IMR-90 (cell line): ENCODE results near the gene SLC16A2. TPM values are rescaled to one million over a fixed set of nuclear protein-coding genes. Genes with fewer than 3 reads are reported as not detected.

Source experiments
- ATAC-seq: fragments of 200-7000 bp; cut with Tn5 transposase; 2 replicates; pipeline ENCODE4 v1.9.1; 2020; ENCODE audit warnings: low read depth, mild to moderate bottlenecking, moderate library complexity
- BruUV-seq: library from RNA; stranded (reverse); fragments of 400-500 nt; replicated peaks from 2 replicates; lab custom pipeline; 2021; lab: Mats Ljungman, UMichigan
- CTCF ChIA-PET: fragments of 300-600 bp; formaldehyde crosslinking; extraction: SDS; loops from one replicate; lab custom pipeline; 2021; ENCODE audit warnings: antibody characterized with exemption; lab: Yijun Ruan, JAX
- POLR2A ChIA-PET: fragments of 300-600 bp; sonication (Branson Sonifier 250); formaldehyde crosslinking; loops from one replicate; lab custom pipeline; 2022; ENCODE audit warnings: antibody characterized with exemption; ENCODE audit not compliant: unreplicated experiment; lab: Charles Lee
- DNase-seq: peaks from one replicate; pipeline ENCODE4 v3.0.0; 2013
- H2AFZ ChIP-seq: replicated peaks from 2 replicates; pipeline ENCODE3; 2013; ENCODE audit warnings: low read length, mild to moderate bottlenecking; ENCODE audit not compliant: poor library complexity
- H2AK5ac ChIP-seq: 2 replicates; pipeline ENCODE4 v1.6.1; 2013; ENCODE audit warnings: low read depth, low read length, inconsistent platforms
- H2AK9ac ChIP-seq: replicated peaks from 2 replicates; pipeline ENCODE3; 2013; ENCODE audit warnings: mild to moderate bottlenecking, low read depth, low read length, moderate library complexity; ENCODE audit not compliant: poor library complexity
- H2BK120ac ChIP-seq: 2 replicates; pipeline ENCODE4 v1.6.1; 2013; ENCODE audit warnings: low read depth, low read length, inconsistent platforms
- H2BK15ac ChIP-seq: 3 replicates; pipeline ENCODE4 v1.6.1; 2013; ENCODE audit warnings: low read depth, low read length, inconsistent platforms
- H2BK20ac ChIP-seq: 2 replicates; pipeline ENCODE4 v1.6.1; 2013; ENCODE audit warnings: low read depth, mild to moderate bottlenecking, inconsistent platforms, low read length, moderate library complexity
- H2BK5ac ChIP-seq: 2 replicates; pipeline ENCODE4 v1.6.1; 2013; ENCODE audit warnings: mild to moderate bottlenecking, low read depth, low read length, inconsistent platforms; ENCODE audit not compliant: poor library complexity, severe bottlenecking
- H3K14ac ChIP-seq: replicated peaks from 2 replicates; pipeline ENCODE4 v1.6.1; 2013; ENCODE audit warnings: low read depth, low read length, inconsistent platforms
- H3K18ac ChIP-seq: 2 replicates; pipeline ENCODE4 v1.6.1; 2013; ENCODE audit warnings: low read depth, low read length, control low read depth
- H3K23ac ChIP-seq: 2 replicates; pipeline ENCODE4 v1.6.1; 2013; ENCODE audit warnings: low read depth, low read length, inconsistent platforms
- H3K27ac ChIP-seq: 2 replicates; pipeline ENCODE4 v1.5.1; 2013; ENCODE audit warnings: mild to moderate bottlenecking, control low read depth, low read length; ENCODE audit not compliant: insufficient read depth
- H3K27me3 ChIP-seq: 2 replicates; pipeline ENCODE4 v1.6.1; 2013; ENCODE audit warnings: low read length; ENCODE audit not compliant: control insufficient read depth, insufficient read depth
- H3K36me3 ChIP-seq: 2 replicates; pipeline ENCODE4 v1.6.1; 2013; ENCODE audit warnings: low read length, mixed read lengths; ENCODE audit not compliant: control insufficient read depth, insufficient read depth
- H3K4ac ChIP-seq: 2 replicates; pipeline ENCODE4 v1.6.1; 2013; ENCODE audit warnings: low read depth, low read length, inconsistent platforms
- H3K4me1 ChIP-seq: 2 replicates; pipeline ENCODE4 v1.6.1; 2013; ENCODE audit warnings: low read length, mixed read lengths; ENCODE audit not compliant: control insufficient read depth, insufficient read depth
- H3K4me2 ChIP-seq: 2 replicates; pipeline ENCODE4 v1.6.1; 2013; ENCODE audit warnings: low read depth, mild to moderate bottlenecking, control low read depth, low read length, moderate library complexity
- H3K4me3 ChIP-seq: 2 replicates; pipeline ENCODE4 v1.5.1; 2013; ENCODE audit warnings: low read depth, mild to moderate bottlenecking, control low read depth, low read length, moderate library complexity; ENCODE audit not compliant: insufficient read depth
- H3K56ac ChIP-seq: 2 replicates; pipeline ENCODE4 v1.6.1; 2013; ENCODE audit warnings: low read length, inconsistent platforms; ENCODE audit not compliant: insufficient read depth; ENCODE audit errors: extremely low read depth
- H3K79me1 ChIP-seq, 2 experiments: 2 replicates each; pipeline ENCODE4 v1.6.1; 2013; ENCODE audit warnings: low read length in 2 of 2, inconsistent platforms in 1 of 2, low read depth in 1 of 2
- H3K9ac ChIP-seq: 2 replicates; pipeline ENCODE4 v1.6.1; 2013; ENCODE audit warnings: low read depth, low read length, control low read depth
- H3K9me1 ChIP-seq: 2 replicates; pipeline ENCODE4 v1.6.1; 2013; ENCODE audit warnings: low read length, inconsistent platforms; ENCODE audit not compliant: insufficient read depth
- H3K9me3 ChIP-seq: 2 replicates; pipeline ENCODE4 v1.6.1; 2013; ENCODE audit warnings: low read length; ENCODE audit not compliant: control insufficient read depth, insufficient read depth
- H4K20me1 ChIP-seq: 2 replicates; pipeline ENCODE4 v1.6.1; 2013; ENCODE audit warnings: low read length, inconsistent platforms; ENCODE audit not compliant: insufficient read depth
- H4K5ac ChIP-seq: 2 replicates; pipeline ENCODE4 v1.6.1; 2013; ENCODE audit warnings: mild to moderate bottlenecking, low read depth, low read length, control low read depth
- H4K8ac ChIP-seq, 2 experiments: 2 replicates each; pipeline ENCODE4 v1.6.1; 2013; ENCODE audit warnings: low read depth in 2 of 2, low read length in 2 of 2, control low read depth in 1 of 2, inconsistent platforms in 1 of 2
- H4K91ac ChIP-seq: 2 replicates; pipeline ENCODE4 v1.6.1; 2013; ENCODE audit warnings: low read depth, low read length, inconsistent platforms; ENCODE audit not compliant: insufficient read depth
- BHLHE40 ChIP-seq: fragments of 150-350 bp; IDR thresholded peaks from 2 replicates; pipeline ENCODE4 v1.6.1; 2016; ENCODE audit warnings: mild to moderate bottlenecking, low read depth, low read length
- CEBPB ChIP-seq: IDR thresholded peaks from 2 replicates; pipeline ENCODE4 v1.6.1; 2012; ENCODE audit warnings: low read depth, low read length, improper control_type of control experiment
- CHD1 ChIP-seq: IDR thresholded peaks from 2 replicates; pipeline ENCODE4 v1.6.1; 2012; ENCODE audit warnings: low read depth, low read length, improper control_type of control experiment
- FOS ChIP-seq: fragments of 150-350 bp; IDR thresholded peaks from 2 replicates; pipeline ENCODE4 v1.6.1; 2016; ENCODE audit warnings: low read depth, low read length
- MAFK ChIP-seq: IDR thresholded peaks from 2 replicates; pipeline ENCODE4 v1.6.1; 2012; ENCODE audit warnings: low read depth, low read length, improper control_type of control experiment
- MAZ ChIP-seq: IDR thresholded peaks from 2 replicates; pipeline ENCODE4 v1.6.1; 2012; ENCODE audit warnings: low read depth, mild to moderate bottlenecking, low read length, improper control_type of control experiment, moderate library complexity, borderline replicate concordance
- MXI1 ChIP-seq: IDR thresholded peaks from 2 replicates; pipeline ENCODE4 v1.6.1; 2012; ENCODE audit warnings: low read depth, mild to moderate bottlenecking, low read length, moderate library complexity, borderline replicate concordance
- NFE2L2 ChIP-seq: fragments of 150-350 bp; IDR thresholded peaks from 2 replicates; pipeline ENCODE4 v1.6.1; 2016; ENCODE audit warnings: low read depth, mild to moderate bottlenecking, low read length
- POLR2A ChIP-seq: IDR thresholded peaks from 2 replicates; pipeline ENCODE4 v1.6.1; 2012; ENCODE audit warnings: mild to moderate bottlenecking, low read depth, low read length
- RAD21 ChIP-seq: IDR thresholded peaks from 2 replicates; pipeline ENCODE4 v1.6.1; 2012; ENCODE audit warnings: low read length, improper control_type of control experiment
- RCOR1 ChIP-seq: IDR thresholded peaks from 2 replicates; pipeline ENCODE4 v1.6.1; 2012; ENCODE audit warnings: mild to moderate bottlenecking, low read length, improper control_type of control experiment; ENCODE audit not compliant: insufficient replicate concordance
- RFX5 ChIP-seq: IDR thresholded peaks from 2 replicates; pipeline ENCODE4 v1.8.0; 2012; ENCODE audit warnings: low read depth, mild to moderate bottlenecking, low read length, moderate library complexity
- SMC3 ChIP-seq: fragments of 150-350 bp; IDR thresholded peaks from 2 replicates; pipeline ENCODE4 v1.6.1; 2016; ENCODE audit warnings: low read depth, mild to moderate bottlenecking, antibody characterized with exemption, low read length, moderate library complexity
- WGBS, 2 experiments: methylation state at CpG; one replicate each; pipeline versions ENCODE4 v1.1.5 to v1.1.7; 2013; ENCODE audit warnings: missing lambda C conversion rate in 2 of 2; ENCODE audit not compliant: insufficient read length in 1 of 2; ENCODE audit errors: extremely low coverage in 2 of 2; 5-methylcytosine and 5-hydroxymethylcytosine counted together
- dilution Hi-C: fragments of 300-500 bp; cut with HindIII; formaldehyde crosslinking; loops from one replicate; pipeline ENCODE4 v1.14.3; 2018; ENCODE audit warnings: low sequenced_read_pairs; ENCODE audit not compliant: unreplicated experiment
- in situ Hi-C: fragments of 300-500 bp; cut with MboI; formaldehyde crosslinking; loops from 3 replicates; pipeline ENCODE4 v1.14.3; 2019; ENCODE audit warnings: low sequenced_read_pairs, inconsistent platforms, mixed read lengths
- intact Hi-C: fragments of 100-400 bp; cut with micrococcal nuclease; formaldehyde crosslinking; loops from 2 replicates; pipeline ENCODE4 v1.10.0; 2022
- polyA plus RNA-seq, 3 experiments: library from polyadenylated mRNA; depleted of rRNA; stranded (reverse); fragments of >200 nt; gene quantifications; 2 replicates each; pipeline ENCODE4 v1.2.3, GENCODE V29; 2012; ENCODE audit warnings: low replicate concordance in 1 of 3
- total RNA-seq: library from RNA; depleted of rRNA; stranded (reverse); fragments of >200 nt; gene quantifications from 2 replicates; pipeline ENCODE4 v1.2.3, GENCODE V29; 2012
- TF ChIP-seq, protein P1 (sequence below): fragments of 150-350 bp; IDR thresholded peaks from 2 replicates; pipeline ENCODE4 v1.6.1; 2017; ENCODE audit warnings: mild to moderate bottlenecking, antibody characterized with exemption, low read length, low read depth
- TF ChIP-seq, protein P2 (sequence below): fragments of 150-350 bp; IDR thresholded peaks from 2 replicates; pipeline ENCODE4 v1.6.1; 2016; ENCODE audit warnings: low read depth, mild to moderate bottlenecking, low read length, moderate library complexity, borderline replicate concordance
- TF ChIP-seq, protein P3 (sequence below): conservative IDR thresholded peaks from 2 replicates; pipeline ENCODE4 v1.5.1; 2012; ENCODE audit warnings: mild to moderate bottlenecking, low read depth, low read length, improper control_type of control experiment

The SLC16A2 gene
- total and polyA plus RNA-seq, 2 of the 4 experiments (the other 2 are of a cell fraction), result 6.1 to 23.8 TPM

DNA sequence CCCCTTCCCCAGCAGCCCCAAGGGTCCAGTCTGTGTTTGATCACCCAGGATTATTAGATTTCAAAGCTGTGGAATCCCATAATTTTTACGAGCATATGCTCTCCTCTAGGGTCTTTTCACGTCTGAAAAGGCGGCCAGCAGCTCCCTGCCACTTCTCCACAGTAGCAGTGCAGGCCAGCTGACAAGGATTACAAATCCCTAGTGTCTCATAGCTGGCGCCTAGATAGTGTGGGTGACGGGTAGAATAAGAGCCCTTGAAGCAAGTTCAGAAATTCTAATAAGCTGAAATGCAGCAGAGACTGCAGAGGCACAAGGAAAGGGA, 113.8 kb downstream of the SLC16A2 start:
- no peaks in the 10 kb centered on the region for H3K79me1 ChIP-seq
- no peak overlapping the region for H2AK9ac ChIP-seq
- no peaks in the 10 kb centered on the region for H3K9me3 ChIP-seq
- DNase-seq (no peak), ATAC-seq (no peak)
- in situ Hi-C loops (no loop called here), dilution Hi-C loops (no loop called here), intact Hi-C loops (loop anchor here (1.0 to 5.0 kb wide), 2 partner anchors 152 to 243 kb away; no protein-coding TSS in a partner anchor)
- H3K4me2 ChIP-seq, result peak overlapping the region; percentile 1; the same call in 1 of the 2 replicates
- H2BK15ac ChIP-seq, result no peak overlapping the region
- no peak overlapping the region for H4K5ac ChIP-seq
- no peak overlapping the region for H4K91ac ChIP-seq
- BruUV-seq, result no TSS peak
- H3K4ac ChIP-seq, result no peak overlapping the region
- H2BK5ac ChIP-seq, result no peak overlapping the region
- TF ChIP-seq NFE2L2 (no peak), MAZ (no peak), RAD21 (no peak), MAFK (no peak), SMC3 (no peak), RFX5 (no peak), RCOR1 (no peak), FOS (no peak), POLR2A (no peak), BHLHE40 (no peak), MXI1 (no peak), CEBPB (no peak), CHD1 (no peak)
- TF ChIP-seq, protein P1, sequence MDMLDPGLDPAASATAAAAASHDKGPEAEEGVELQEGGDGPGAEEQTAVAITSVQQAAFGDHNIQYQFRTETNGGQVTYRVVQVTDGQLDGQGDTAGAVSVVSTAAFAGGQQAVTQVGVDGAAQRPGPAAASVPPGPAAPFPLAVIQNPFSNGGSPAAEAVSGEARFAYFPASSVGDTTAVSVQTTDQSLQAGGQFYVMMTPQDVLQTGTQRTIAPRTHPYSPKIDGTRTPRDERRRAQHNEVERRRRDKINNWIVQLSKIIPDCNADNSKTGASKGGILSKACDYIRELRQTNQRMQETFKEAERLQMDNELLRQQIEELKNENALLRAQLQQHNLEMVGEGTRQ, result no peak
- TF ChIP-seq, protein P2, sequence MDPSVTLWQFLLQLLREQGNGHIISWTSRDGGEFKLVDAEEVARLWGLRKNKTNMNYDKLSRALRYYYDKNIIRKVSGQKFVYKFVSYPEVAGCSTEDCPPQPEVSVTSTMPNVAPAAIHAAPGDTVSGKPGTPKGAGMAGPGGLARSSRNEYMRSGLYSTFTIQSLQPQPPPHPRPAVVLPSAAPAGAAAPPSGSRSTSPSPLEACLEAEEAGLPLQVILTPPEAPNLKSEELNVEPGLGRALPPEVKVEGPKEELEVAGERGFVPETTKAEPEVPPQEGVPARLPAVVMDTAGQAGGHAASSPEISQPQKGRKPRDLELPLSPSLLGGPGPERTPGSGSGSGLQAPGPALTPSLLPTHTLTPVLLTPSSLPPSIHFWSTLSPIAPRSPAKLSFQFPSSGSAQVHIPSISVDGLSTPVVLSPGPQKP, result no peak
- TF ChIP-seq, protein P3, sequence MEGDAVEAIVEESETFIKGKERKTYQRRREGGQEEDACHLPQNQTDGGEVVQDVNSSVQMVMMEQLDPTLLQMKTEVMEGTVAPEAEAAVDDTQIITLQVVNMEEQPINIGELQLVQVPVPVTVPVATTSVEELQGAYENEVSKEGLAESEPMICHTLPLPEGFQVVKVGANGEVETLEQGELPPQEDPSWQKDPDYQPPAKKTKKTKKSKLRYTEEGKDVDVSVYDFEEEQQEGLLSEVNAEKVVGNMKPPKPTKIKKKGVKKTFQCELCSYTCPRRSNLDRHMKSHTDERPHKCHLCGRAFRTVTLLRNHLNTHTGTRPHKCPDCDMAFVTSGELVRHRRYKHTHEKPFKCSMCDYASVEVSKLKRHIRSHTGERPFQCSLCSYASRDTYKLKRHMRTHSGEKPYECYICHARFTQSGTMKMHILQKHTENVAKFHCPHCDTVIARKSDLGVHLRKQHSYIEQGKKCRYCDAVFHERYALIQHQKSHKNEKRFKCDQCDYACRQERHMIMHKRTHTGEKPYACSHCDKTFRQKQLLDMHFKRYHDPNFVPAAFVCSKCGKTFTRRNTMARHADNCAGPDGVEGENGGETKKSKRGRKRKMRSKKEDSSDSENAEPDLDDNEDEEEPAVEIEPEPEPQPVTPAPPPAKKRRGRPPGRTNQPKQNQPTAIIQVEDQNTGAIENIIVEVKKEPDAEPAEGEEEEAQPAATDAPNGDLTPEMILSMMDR, result no peak
- peaks cover 6% of the 10 kb centered on the region; the same call in 1 of the 2 replicates for H3K9me1 ChIP-seq
- peaks cover 6% of the 10 kb centered on the region; the same call in 1 of the 2 replicates for H3K4me1 ChIP-seq
- H3K9ac ChIP-seq, result peak overlapping the region; percentile 22; the same call in 1 of the 2 replicates
- H3K18ac ChIP-seq, result no peak overlapping the region
- no peak overlapping the region for H2AFZ ChIP-seq
- no CpG with 5 or more reads among the region's 5 CpGs for WGBS, 2 experiments
- no peak overlapping the region for H3K56ac ChIP-seq
- no peak overlapping the region for H2AK5ac ChIP-seq
- no peak overlapping the region for H3K23ac ChIP-seq
- H2BK120ac ChIP-seq, result peak overlapping the region; percentile 6; the same call in 1 of the 2 replicates
- peak overlapping the region; percentile 45 for H3K27ac ChIP-seq
- no peaks in the 10 kb centered on the region for H4K20me1 ChIP-seq
- H3K4me3 ChIP-seq, result no peak overlapping the region
- CTCF ChIA-PET, result interaction anchor here (0.7 to 2.5 kb wide), 3 partner anchors 10 to 151 kb away, joined by 4 to 9 read pairs (median 4); no protein-coding TSS in a partner anchor
- H4K8ac ChIP-seq, result peak overlapping the region in 1 of 2 experiments; percentile 77; a peak in 1 of 4 replicates
- H2BK20ac ChIP-seq, result no peak overlapping the region
- no peaks in the 10 kb centered on the region for H3K27me3 ChIP-seq
- H3K14ac ChIP-seq, result no peak overlapping the region
- H3K36me3 ChIP-seq, result peaks cover 4% of the 10 kb centered on the region; the same call in 1 of the 2 replicates
- POLR2A ChIA-PET, result no interaction called here
